TTC549 (cell line): Measurements from ENCODE around the gene PTH1R.
"Not testable (repeated sequence)": the region's sequence is repeated elsewhere in the genome, so short reads cannot be mapped to it uniquely, and the experiment has no call there.

ENCODE experiments used
- FAIRE-seq: peaks from 2 replicates; lab custom pipeline; 2012; peaks lifted over from hg19 to GRCh38; lab: Jason Lieb, UNC

Gene PTH1R

DNA sequence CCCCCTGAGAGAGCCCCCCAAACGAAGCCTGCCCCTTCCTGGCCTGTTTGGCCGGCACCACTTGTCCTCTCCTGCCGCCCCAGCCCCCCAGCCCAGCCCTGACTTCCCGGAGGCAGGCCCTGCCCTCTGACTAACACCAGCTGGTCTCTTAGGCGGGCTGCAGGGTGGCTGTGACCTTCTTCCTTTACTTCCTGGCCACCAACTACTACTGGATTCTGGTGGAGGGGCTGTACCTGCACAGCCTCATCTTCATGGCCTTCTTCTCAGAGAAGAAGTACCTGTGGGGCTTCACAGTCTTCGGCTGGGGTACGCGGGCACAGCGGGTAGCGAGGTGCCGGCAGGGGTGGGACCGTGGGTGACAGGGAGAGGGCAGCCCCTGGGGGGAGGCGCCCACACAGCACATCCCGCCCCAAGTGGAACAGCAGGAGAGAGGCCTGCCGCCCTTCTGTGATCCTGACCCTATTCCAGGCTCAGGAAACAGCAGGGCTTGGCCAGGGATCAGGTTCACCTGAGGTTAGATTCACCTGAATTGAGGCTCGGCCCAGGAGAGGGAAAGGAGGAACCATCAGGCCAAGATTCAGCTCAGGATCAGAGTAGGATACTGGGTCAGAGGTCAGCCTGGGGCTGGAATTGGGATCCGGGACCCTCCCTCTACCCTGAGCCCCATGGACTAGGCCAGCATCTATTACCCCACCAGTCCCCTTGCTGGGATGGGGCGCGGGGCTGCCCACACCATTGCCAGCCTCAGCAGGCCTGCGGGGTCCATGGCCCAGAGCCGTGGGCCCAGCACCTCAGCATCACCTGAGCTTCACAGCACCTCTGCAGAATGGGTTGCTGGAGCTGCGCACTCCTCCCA, 21.9 kb downstream of the PTH1R start:
- no peak for FAIRE-seq

GRCh38 chr3:46900007-46900292, 22.4 kb downstream of the PTH1R start:
- FAIRE-seq = no peak

- FAIRE-seq = no peak
These were observed 22.8 kb downstream of the PTH1R start for GRCh38 chr3:46900356-46900755.

GRCh38 chr3:46901061-46901460, 23.5 kb downstream of the PTH1R start:
- no peak for FAIRE-seq

DNA sequence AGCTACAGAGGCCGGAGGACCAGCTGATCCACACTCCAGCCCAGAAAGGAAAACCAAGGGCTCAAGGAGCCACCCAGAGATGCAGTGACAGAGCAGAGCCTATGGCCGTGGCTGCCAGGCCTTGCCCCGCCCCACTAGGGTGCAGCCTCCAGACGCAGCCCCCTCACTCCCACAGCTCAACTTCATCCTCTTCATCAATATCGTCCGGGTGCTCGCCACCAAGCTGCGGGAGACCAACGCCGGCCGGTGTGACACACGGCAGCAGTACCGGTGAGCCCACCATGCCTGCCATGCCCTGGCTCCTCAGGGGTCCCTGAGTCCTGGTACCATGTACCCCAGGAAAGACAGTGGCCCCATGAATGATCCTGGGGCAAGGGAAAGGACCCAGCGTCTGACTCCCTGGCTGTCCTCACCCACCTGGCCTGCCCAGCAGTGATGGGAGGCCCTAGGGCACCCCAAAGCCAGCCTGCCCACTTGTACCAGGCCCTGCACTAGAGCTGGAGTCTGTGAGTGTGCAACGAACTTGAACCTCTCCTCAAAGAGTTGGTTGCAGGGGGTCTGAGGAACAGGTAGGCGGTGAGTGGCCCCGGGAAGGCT, 24.2 kb downstream of the PTH1R start:
- FAIRE-seq = no peak

- FAIRE-seq = no peak
These were observed 24.7 kb downstream of the PTH1R start for GRCh38 chr3:46902188-46902631.

- no peak for FAIRE-seq
These were observed 26.1 kb downstream of the PTH1R start for GRCh38 chr3:46903341-46904302.

DNA sequence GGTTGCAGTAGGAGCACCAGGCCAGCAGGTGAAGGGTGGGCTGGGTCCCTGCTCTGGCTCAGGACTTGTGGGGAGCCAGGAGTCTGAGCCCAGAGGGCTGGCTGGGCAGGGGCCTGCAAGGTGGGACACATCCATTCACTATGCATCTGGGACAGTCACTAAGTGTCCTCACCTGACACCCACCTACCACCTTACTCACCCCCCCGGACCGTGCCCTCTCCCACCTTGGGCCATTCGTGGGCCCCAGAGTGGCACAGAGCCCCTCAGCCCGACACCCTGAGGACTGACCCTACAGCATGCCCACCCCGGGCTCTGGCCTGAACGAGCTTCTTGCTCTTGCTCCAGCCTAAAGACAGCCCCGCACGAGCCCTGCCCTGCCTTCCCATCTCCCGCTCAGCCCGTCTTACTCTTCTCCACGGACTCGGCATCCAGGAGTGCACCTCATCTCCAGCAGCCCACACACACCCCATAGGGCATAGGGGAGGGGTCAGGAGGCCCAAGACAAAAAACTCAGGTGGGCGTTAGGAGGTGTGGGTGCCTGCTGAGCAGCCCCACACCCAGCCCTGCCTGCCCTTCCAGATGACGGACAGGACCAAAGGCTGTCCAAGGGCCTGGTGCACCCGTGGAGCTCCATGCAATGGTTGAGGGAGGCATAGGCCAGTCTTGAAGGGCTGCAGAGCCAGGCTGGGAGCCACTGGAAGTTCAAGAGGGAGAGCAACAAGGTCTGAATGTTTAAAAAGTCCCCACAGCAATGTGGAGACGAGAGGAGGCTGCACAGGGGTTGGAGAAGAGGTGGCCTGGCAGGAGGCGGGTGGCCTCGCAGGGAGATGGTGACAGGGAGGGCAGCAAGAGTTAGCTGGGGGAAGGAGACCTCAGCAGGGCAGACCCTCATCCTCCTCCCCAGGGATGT, 27.0 kb downstream of the PTH1R start:
- FAIRE-seq = no peak

DNA sequence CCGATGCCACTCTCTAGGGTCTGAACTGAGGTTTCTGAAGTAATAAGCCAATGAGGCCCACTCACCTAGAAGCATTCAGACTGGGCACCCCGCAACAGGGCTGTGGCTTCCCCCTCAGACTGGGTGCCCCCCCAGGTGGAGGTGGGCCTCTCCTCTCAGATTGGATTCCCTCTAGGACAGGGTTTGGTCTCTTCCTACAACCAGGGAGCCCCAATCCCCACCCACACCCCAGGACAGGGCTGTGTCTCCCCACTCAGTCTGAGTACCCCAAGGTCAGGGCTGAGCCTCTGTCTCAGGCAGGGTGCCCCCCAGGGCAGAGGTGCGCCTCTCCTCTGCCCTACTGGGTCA, 27.7 kb downstream of the PTH1R start:
- no peak for FAIRE-seq

GRCh38 chr3:46905661-46906451, 28.3 kb downstream of the PTH1R start:
- FAIRE-seq = no peak

GRCh38 chr3:46906471-46907058, 29.0 kb downstream of the PTH1R start:
- no peak for FAIRE-seq

- FAIRE-seq = no peak
These were observed 29.8 kb downstream of the PTH1R start for GRCh38 chr3:46907271-46907670.

DNA sequence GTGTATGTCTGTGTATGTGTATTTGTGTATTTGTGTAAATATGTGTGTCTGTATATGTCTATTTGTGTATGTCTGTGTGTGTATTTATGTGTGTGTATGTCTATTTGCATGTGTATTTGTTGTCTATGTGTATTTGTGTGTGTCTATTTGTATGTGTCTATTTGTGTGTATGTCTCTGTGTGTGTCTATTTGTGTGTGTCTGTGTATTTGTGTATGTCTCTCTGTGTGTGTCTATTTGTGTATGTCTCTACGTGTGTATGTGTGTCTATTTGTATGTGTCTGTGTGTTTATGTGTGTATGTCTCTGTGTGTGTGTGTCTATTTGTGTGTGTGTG, 30.4 kb downstream of the PTH1R start:
- FAIRE-seq = no peak

- no peak for FAIRE-seq
These were observed 30.9 kb downstream of the PTH1R start for GRCh38 chr3:46908294-46908985.

- no peak for FAIRE-seq
These were observed 31.5 kb downstream of the PTH1R start for GRCh38 chr3:46908986-46909534.

- FAIRE-seq = no peak
These were observed 32.1 kb downstream of the PTH1R start for GRCh38 chr3:46909535-46910161.

- FAIRE-seq = no peak
These were observed 32.7 kb downstream of the PTH1R start for GRCh38 chr3:46910166-46910760.

DNA sequence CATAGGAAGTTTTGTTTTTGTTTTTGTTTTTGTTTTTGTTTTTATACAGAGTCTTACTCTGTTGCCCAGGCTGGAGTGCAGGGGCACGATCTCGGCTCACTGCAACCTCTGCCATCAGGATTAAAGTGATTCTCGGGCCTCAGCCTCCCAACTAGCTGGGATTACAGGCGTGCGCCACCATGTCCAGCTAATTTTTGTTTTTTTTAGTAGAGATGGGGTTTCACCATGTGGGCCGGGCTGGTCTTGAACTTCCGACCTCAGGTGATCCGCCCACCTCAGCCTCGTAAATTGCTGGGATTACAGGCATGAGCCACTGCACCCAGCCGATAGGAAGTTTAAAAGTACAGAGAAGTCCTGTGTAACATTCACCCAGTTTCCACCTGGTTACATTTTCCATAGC, 33.4 kb downstream of the PTH1R start:
- FAIRE-seq = not testable (repeated sequence)

- FAIRE-seq = no peak
These were observed 35.5 kb downstream of the PTH1R start for GRCh38 chr3:46912986-46913385.
